C1 segment of cervical spinal cord (tissue), 14 donors: ENCODE data around the gene TNNT3.

Experiments
- DNase-seq, 14 donors: peaks; one replicate each; lab custom pipeline; 2025; lab: John Stamatoyannopoulos, UW

Gene TNNT3

GRCh38 chr11:1922481-1923081, 3.1 kb downstream of the TNNT3 start:
- DNase-seq = no peak

GRCh38 chr11:1923201-1923956, 3.9 kb downstream of the TNNT3 start:
- no peak for DNase-seq

GRCh38 chr11:1924181-1924580, 4.7 kb downstream of the TNNT3 start:
- no peak for DNase-seq

- DNase-seq = no peak
Measured at GRCh38 chr11:1924646-1925372, 5.3 kb downstream of the TNNT3 start.

GRCh38 chr11:1925373-1926155, 6.1 kb downstream of the TNNT3 start:
- DNase-seq = no peak

GRCh38 chr11:1926156-1927025, 6.9 kb downstream of the TNNT3 start:
- DNase-seq = no peak

- no peak for DNase-seq
Measured at GRCh38 chr11:1927026-1927847, 7.7 kb downstream of the TNNT3 start.

- DNase-seq = no peak
Measured at GRCh38 chr11:1927848-1928469, 8.5 kb downstream of the TNNT3 start.

GRCh38 chr11:1928470-1928890, 9.0 kb downstream of the TNNT3 start:
- DNase-seq = no peak

- DNase-seq = no peak
Measured at GRCh38 chr11:1928891-1929541, 9.5 kb downstream of the TNNT3 start.

- DNase-seq = no peak
Measured at GRCh38 chr11:1929621-1930461, 10.3 kb downstream of the TNNT3 start.

- DNase-seq = no peak
Measured at GRCh38 chr11:1930462-1930830, 10.9 kb downstream of the TNNT3 start.

- DNase-seq = no peak
Measured at GRCh38 chr11:1931341-1932104, 12.0 kb downstream of the TNNT3 start.

GRCh38 chr11:1932105-1932480, 12.6 kb downstream of the TNNT3 start:
- DNase-seq = no peak

- no peak for DNase-seq
Measured at GRCh38 chr11:1932681-1933080, 13.2 kb downstream of the TNNT3 start.

GRCh38 chr11:1933416-1934334, 14.2 kb downstream of the TNNT3 start:
- no peak for DNase-seq
